Esophagus squamous epithelium (tissue), 4 donors: ENCODE data around the gene LRRC43.

Experiments
- POLR2A ChIP-seq, 4 donors: fragments of 450-650 bp; IDR thresholded peaks; one replicate each; pipeline ENCODE4 v1.6.1; 2017; ENCODE audit warnings: antibody characterized with exemption in 4 of 4, mild to moderate bottlenecking in 4 of 4, moderate library complexity in 3 of 4
- TF ChIP-seq, protein P1 (sequence below), 6 experiments: fragments of 450-650 bp in 4 of 6; fragments of 200-600 bp in 2 of 6; sonication (generic) in 2 of 6; IDR thresholded peaks; one replicate each; pipeline ENCODE4 v1.5.1; 2016 to 2019; ENCODE audit warnings: antibody characterized with exemption in 6 of 6, mild to moderate bottlenecking in 4 of 6, moderate library complexity in 4 of 6

GRCh38 chr12:122148657-122149056, 34.3 kb upstream of the LRRC43 start:
- TF ChIP-seq, protein P1, sequence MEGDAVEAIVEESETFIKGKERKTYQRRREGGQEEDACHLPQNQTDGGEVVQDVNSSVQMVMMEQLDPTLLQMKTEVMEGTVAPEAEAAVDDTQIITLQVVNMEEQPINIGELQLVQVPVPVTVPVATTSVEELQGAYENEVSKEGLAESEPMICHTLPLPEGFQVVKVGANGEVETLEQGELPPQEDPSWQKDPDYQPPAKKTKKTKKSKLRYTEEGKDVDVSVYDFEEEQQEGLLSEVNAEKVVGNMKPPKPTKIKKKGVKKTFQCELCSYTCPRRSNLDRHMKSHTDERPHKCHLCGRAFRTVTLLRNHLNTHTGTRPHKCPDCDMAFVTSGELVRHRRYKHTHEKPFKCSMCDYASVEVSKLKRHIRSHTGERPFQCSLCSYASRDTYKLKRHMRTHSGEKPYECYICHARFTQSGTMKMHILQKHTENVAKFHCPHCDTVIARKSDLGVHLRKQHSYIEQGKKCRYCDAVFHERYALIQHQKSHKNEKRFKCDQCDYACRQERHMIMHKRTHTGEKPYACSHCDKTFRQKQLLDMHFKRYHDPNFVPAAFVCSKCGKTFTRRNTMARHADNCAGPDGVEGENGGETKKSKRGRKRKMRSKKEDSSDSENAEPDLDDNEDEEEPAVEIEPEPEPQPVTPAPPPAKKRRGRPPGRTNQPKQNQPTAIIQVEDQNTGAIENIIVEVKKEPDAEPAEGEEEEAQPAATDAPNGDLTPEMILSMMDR (IDR thresholded peaks at IDR 0.05): no peak
- no peak for TF ChIP-seq POLR2A (IDR thresholded peaks at IDR 0.05)
